Forelimb muscle (tissue), 1 donor: ENCODE data around the gene FGF1. TPM values are rescaled to one million over a fixed set of nuclear protein-coding genes. Genes with fewer than 3 reads are reported as not detected.

Experiments used
- DNase-seq: peaks from one replicate; pipeline ENCODE4 v3.0.0-alpha.2; 2013; ENCODE audit warnings: low read depth
- polyA plus RNA-seq: library from polyadenylated mRNA; unstranded; fragments of 120-200 nt; gene quantifications from one replicate; pipeline ENCODE4 v1.2.1, GENCODE V29; 2013; ENCODE audit not compliant: insufficient read length

Gene FGF1
- polyA plus RNA-seq: 10.6 TPM

GRCh38 chr5:142685418-142686209, at the start of gene FGF1:
Gene FGF1 (minus strand): TSS chr5:142686090. CDS start chr5:142614127, 71,963 bp downstream.
- DNase-seq: no peak

GRCh38 chr5:142727735-142728047, 41.8 kb upstream of the FGF1 start:
- DNase-seq: no peak

GRCh38 chr5:142726188-142726731, 40.4 kb upstream of the FGF1 start:
- DNase-seq: peak; percentile 78

- no peak for DNase-seq
These were observed 39.6 kb upstream of the FGF1 start for GRCh38 chr5:142725231-142726187.

GRCh38 chr5:142724821-142725220, 38.9 kb upstream of the FGF1 start:
- no peak for DNase-seq

GRCh38 chr5:142722896-142723295, 37.0 kb upstream of the FGF1 start:
- no peak for DNase-seq

GRCh38 chr5:142722146-142722545, 36.3 kb upstream of the FGF1 start:
- no peak for DNase-seq

- DNase-seq: no peak
These were observed 34.9 kb upstream of the FGF1 start for GRCh38 chr5:142720641-142721271.

- DNase-seq: no peak
These were observed 34.0 kb upstream of the FGF1 start for GRCh38 chr5:142719836-142720370.

- no peak for DNase-seq
These were observed 31.8 kb upstream of the FGF1 start for GRCh38 chr5:142717582-142718215.

- no peak for DNase-seq
These were observed 31.1 kb upstream of the FGF1 start for GRCh38 chr5:142716963-142717362.

- no peak for DNase-seq
These were observed 29.4 kb upstream of the FGF1 start for GRCh38 chr5:142715291-142715690.

GRCh38 chr5:142713121-142713706, 27.3 kb upstream of the FGF1 start:
- DNase-seq: no peak

GRCh38 chr5:142703153-142703552, 17.3 kb upstream of the FGF1 start:
- DNase-seq: no peak

GRCh38 chr5:142701673-142702311, 15.9 kb upstream of the FGF1 start:
- DNase-seq: no peak

GRCh38 chr5:142700566-142700965, 14.7 kb upstream of the FGF1 start:
- DNase-seq: no peak

GRCh38 chr5:142699184-142699720, 13.4 kb upstream of the FGF1 start:
- DNase-seq: peak; percentile 91

GRCh38 chr5:142698447-142699183, 12.7 kb upstream of the FGF1 start:
- no peak for DNase-seq
